SHP77 (cell line): Measurements from ENCODE around the gene STK16.
"Not testable (repeated sequence)": the region's sequence is repeated elsewhere in the genome, so short reads cannot be mapped to it uniquely, and the experiment has no call there.

Experiments used
- DNase-seq, 2 experiments: peaks; one replicate each; lab custom pipeline; 2025; lab: John Stamatoyannopoulos, UW

STK16 gene

DNA sequence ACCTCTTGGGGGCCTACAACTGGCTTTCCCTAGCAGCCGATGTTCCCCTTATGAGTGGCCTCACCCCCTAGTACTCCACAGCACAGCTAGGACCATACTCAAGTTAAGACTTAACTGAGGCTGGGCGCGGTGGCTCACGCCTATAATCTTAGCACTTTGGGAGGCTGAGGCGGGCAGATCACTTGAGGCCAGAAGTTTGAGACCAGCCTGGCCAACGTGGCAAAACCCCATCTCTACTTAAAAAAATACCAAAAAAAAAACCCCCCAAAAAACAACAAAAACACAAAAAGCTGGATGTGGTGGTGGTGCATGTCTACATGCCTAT lies 41.8 kb downstream of the STK16 start:
- DNase-seq = not testable (repeated sequence)

DNA sequence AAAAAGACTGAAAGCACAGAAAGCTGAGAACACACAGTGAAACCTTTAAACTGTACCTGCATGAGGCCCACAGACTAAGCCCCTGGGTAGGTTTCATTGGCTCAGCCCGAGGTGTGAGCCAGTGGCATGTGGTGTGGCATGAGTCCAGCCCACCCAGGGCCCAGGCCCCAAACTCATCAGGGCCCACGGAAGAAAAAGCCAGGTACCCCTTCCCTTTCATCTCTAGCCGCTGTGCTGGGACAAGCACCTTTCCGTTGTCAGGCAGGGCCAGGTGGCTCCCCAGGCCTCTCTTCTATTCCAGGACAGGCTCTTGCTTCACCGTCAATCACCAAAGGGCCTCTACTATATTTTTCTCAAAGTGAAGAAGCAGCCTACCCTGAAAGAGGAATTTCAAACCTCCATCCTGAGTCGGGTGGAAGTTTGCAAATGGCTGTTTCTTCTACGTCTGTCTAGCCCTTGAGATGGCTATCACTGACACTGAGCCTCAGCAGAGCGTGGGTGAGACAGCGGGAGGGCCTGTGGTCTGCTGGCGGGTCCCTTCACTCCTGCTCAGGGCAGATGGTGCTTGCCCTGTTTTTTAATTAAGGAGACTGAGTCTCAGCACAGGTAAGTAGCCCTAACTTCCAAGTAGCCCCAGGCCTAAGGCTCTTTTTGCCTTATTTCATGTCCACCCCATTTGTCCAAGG lies 42.4 kb downstream of the STK16 start:
- DNase-seq = no peak

DNA sequence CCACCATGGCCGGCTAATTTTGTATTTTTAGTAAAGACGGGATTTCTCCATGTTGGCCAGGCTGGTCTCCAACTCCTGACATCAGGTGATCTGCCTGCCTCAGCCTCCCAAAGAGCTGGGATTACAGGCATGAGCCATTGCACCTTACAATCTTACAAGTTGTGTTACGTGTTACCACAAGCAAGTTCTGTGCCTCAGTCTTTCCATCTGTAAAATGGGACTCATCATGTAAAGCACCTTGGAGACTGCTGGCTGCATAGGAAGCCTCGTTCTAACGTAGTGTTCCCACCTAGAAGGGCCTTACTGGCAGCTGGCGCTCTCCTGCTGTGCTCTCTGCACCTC lies 43.9 kb downstream of the STK16 start:
- DNase-seq = no peak

DNA sequence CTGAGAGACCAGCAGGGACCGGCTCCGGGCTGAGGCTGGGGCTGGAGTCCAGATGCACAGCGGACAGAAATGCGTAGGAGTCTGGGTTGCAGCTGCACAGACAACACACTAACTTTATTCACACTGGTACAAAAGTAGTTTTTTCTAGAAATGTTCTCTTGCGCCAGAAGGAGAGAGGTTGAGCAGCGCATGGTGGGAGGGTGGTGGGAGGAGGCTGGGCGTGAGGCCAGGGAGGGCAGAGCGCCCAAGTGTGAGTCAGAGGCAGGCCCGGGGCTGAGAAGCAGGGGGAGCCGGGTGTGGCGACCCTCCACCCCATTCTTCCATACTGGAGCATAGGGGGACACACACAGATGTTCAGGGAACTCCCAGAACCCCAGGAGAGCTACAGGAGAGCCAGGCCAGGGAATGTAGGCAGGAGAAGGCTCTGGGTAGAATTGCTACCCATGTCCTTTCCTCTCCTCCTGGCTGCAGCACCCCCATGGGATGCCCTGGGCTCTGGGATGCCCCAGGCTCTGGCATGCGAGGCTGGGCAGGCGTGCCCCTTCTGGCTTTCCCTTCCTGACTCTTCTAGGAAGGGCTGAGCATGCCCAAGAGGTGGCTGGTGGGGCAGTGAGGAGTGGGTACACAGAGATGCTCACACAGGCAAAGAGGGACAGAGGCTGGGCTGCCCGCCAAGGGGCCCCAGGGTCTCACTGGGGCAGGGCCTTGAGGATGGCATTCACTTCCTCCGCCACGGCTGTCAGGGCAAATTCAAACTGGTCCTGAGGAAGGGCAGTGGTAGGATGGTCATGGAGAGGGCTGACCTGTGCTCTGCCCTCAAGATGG lies 44.5 kb downstream of the STK16 start:
- no peak for DNase-seq

DNA sequence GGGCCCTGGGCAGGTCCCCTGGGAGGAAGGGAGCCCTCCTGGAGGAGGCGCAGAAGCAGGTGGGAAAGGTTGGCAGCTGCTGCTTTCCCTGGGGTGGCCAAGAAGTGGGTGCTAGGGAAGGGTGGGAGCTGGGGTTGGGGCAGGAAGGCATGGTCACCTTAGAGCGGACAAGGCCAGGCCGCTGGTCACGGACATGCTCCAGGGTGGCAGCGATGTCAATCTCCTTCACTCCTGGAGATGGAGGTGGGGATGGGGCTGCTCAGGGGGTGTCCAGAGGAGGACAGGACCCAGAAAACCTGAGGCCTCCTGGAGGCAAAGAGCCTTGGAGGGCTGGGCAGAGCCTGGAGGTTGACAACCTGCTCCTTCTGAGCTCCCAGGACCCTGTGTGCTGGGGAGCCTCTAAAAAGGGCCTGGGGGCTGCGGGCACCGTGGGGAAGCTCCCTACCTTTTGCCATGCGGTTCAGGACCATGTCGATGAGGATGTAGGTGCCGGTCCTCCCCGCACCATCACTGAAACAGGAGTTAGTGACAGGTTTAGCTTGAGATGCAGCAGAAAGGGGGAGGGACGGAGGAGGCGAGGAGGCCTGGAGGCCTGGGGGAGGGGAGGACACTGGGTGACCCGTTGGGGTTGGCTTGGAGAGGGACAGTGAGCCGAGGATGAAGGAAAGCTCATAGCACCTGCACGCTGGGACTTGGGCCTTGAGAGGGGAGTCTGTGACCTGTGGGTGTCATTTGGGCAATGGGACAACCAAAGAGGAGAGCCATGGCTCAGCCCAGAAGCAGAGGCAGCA lies 45.3 kb downstream of the STK16 start:
- no peak for DNase-seq

DNA sequence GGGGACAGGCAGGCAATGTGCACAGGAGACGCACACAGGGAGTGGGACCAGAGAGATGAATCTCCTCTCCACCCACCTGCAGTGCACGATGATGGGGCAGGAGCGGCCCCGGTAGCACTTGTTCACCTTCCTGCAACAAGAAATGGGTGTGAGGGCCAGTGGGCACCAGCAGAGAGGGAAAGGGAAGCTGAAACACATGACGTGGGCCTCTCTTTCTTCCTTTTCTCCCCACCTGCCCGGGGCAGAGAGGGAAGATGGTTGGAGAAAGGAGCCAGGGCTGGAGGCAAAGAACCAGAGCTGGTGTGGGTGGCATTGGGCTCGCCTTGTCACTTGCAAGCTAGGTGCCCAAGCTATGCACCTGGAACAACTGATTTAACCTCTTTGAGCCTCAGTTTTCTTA lies 46.1 kb downstream of the STK16 start:
- no peak for DNase-seq

DNA sequence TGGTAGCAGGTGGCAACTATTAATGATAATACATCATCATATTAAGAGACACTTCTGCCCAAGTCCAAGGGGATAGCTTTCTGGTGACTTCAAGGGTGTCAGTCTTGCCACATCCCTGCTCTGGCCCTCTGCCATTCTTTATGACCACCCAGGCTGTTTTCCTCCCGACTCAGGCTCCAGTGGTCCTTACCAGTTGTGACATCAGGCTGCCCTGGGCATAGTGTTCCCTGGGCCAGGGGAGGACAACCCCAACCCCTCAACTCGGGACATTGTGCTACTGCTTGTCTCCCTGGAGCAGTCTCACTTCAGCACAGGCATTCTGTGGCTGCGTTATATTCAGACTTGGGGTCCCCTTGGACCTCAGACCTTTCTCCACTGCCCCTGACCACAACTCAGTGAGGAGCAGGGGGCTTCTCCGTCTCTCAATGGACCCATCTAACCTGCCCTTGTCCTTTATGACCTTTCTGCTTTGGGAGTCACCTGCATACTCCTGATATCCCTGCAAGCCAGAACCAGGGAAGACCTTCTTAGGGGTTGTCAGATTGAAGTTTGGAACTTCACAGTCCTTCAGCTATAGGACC lies 46.7 kb downstream of the STK16 start:
- DNase-seq = no peak

DNA sequence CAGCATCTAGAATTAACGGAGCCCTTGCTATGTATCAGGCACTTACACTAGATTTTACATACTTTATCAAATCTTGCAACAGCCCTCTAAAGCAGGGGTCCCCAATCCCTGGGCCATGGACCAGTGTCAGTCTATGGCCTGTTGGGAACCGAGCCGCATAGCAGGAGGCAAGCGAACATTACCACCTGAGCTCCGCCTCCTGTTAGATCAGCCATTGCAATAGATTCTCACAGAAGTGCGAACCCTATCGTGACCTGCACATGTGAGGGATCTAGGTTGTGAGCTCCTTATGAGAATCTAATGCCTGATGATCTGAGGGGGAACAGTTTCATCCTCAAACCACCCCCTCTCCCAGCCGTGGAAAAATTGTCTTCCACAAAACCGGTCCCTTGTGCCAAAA lies 47.3 kb downstream of the STK16 start:
- DNase-seq = no peak

DNA sequence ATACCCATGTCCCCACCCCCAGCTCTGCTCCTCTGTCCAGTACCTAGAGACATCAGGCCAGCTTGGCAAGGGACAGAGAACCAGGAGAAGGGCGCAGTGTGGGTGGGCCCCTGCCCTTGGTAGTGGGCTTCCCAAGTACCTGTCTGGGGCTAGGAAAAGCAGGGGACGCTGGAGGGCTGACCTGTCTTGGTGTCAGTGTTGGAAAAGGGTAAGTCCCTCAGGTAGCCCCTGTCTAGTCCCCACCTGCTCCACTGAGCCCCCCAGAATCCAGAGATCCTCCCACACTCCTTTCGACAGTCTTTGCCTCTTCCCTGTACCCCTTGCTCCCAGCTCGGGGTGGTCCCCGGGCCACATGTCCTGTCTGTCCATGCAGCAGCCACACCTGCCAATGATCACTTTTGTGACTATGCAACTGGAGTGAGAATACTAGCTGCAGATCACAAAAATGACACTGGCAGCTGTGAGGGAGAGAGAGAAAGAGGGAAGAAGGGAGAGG lies 48.5 kb downstream of the STK16 start:
- DNase-seq = no peak

DNA sequence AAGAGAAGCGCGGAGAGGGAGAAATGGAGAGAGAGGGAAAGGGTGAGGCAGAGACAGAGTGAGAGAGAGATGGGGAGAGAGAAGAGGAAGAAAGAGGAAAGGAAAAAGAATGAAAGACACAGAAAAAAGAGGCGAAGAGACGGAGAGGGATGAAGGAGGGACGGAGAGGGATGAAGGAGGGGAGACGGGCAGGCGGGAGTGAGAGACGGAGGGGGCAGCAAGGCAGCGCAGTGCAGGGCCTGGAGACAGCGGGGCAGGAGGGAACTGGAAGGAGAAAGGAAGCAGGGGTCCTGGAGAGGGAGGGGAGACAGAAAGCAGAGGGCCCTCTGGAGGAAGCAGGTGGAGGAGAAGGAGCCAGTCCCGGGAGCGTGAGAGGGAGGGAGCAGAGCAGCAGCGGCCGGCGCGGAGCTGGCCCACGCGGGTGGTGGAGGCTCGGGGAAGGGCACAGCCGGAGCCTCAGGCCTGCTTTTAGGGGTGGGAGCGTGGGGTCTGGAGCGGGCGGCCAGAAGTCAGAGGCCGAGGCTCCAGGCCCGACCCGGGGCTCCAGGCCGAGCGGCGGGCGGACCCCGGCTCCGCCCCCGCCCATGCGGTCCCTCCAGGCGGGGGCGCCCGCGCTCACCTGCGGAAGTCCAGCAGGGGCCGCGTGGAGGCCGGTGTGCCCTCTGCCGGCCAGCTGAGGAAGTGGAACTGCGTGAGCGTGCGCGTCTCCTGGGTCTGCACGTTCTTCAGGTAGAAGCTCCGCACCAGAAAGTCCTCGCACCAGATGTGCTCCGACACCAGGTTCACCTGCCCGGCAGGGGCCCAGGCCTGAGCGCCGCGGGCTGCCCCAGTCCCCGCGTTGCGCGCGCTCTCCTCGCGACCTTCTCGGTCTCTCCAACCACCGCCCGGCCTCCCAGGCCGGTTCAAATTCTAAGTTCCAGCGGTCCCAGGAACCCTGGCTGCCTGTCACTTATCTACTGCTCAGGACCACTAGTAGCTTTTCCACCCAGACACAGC lies 49.4 kb downstream of the STK16 start:
- no peak for DNase-seq

DNA sequence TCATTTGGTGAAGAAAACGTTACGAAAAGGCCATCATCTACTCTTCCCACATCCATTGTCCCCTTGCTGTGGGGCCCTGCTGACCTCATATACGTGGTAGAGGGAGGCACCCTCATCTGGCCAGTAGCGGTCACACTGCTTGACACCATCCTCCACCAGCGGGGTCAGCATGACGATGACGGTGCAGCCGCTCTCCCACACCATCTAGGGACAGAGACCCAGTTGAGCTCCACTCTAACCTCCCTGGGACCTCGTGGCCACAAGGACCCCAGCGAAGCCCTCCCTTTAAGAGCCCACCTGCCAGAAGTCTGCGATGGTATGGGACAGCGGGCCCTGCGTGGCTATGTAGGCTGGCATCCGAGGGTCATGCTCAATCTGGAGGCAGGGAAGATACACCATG lies 50.9 kb downstream of the STK16 start:
- no peak for DNase-seq

DNA sequence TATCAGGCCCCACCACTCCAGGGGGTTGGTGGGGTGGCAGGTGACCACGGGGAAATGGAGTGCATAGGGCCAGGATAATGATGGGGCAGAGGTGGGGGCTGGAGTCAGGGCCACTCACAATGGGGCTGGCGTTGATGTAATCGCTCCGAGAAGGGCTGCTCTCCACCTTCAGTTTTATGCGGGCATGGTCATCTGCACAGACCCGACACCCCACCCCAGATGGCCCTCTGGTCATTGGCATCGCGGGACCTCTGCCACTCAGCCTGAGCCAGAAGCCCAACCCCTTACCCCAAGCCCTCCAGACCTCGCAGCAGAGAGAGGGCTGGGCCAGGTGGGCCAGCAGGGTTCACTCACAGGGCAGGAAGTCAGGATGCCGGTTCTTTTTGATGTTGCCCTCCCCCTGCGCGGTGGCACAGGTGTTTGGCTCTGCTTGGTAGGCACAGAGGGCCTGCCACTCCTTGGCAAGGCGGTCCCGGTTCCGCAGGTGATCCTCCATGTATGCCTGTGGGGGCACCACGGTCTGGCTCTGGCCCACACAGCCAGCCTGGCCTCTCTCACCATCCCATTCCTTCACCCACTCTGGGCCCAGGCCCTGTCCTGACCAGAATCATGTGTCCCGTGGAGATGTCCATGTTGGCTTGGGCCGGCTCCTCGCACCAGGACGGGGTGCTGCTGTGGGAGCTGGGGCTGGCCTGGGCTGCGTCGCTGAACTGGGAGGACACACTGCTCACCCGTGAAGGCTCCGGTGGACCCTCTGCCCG lies 51.5 kb downstream of the STK16 start:
- DNase-seq = no peak

DNA sequence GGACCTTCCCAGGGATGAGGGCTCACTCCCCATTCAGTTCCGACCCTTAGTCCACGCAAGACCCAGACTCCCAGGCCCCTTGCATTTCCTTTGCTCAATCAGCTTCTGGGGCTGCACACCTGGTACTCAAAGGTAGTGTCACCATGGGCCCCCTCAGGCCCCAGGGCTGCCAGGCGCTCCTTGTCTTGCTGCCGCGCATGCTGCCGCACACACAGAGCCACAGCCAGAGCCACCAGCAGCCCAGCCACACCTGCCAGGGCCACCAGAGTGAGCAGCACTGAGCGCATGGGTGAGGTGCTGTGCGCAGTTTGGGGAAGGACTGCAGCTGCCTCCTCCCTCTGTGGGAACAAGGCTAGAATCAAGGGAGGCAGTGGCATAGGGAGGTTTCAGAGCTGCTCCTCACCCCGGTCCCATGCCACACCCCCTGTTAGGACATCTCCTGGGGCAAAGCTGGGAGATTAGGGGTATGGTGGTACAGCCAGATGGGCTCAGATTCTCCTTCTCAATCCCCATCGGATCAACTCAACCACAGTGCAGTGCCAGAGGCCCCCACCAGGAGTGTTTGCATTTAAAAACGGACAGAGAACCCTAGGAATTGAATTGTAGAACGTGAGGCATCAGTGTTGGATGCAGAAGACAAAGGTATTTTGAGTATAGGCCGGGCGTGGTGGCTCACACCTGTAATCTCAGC lies 52.6 kb downstream of the STK16 start:
- no peak for DNase-seq

DNA sequence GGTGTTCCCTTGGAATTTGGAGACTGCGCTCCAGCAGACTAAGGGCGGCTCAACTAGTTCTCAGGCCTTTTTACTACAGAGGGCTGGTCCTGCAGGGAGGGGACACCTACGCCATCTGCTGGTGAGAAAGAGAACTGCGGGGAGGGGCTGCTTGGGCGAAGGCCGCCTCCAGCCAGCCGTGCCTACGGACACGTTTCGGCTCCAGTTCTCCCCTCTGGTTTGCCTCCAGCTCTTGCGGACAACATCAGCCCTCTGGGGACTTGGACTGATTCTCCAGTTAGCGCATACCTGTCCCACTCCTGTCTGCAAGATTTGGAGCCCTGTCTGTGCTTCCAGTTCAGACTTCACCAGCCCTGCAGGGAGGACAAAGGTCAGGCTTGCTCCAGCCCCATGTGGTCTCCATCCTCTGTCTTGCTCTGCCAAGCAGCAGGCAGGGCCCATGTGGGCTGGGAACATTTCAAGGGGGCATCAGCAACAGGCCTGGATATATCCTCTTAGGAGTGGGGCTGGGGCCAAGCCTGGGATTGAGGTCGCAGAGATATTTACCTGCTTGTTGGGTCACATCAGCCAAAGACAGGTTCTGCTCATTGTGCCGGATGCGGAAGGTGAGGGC lies 53.6 kb downstream of the STK16 start:
- DNase-seq = peak; percentile 50 to 54

DNA sequence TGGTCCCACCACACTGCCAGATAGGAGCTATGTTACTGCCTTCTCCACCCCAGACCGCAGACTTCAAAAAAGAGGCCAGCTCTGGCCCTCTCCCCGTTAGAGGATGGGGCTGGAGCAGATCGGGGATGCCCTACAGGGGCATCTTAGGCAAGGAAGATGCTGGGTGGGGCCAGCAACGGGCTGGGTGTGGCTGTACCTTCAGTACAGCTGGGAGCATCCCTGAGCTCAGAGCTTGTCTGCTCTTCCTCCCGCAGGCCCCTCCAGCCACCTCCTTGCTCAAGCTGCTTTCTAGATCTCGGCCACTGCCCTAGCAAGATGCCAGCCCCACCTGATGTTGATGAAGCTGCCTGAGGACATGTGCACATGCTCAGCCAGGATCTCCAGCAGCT lies 54.1 kb downstream of the STK16 start:
- DNase-seq = no peak
